ENCODE measurements around the gene USP37.

USP37 gene

DNA sequence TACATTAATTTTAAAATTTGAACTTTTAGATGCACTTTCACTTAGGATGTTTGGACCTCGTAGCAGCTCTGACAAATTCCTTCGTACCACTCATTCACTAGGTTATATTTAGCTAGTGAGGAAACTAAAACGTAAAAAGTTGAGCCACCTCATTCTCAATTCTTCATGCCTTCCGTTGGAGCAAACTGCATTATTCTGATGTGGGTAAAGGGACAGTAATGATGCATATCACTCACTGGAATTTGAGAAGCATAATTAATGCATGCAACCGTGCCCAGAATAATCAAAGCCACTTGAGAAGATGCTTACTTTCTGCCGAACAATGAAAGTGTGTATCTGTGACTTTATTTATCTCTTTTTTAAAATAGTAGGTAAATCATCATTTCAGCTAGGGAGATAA is 2.7 kb upstream of the USP37 start:
- TF ChIP-seq, protein P1, sequence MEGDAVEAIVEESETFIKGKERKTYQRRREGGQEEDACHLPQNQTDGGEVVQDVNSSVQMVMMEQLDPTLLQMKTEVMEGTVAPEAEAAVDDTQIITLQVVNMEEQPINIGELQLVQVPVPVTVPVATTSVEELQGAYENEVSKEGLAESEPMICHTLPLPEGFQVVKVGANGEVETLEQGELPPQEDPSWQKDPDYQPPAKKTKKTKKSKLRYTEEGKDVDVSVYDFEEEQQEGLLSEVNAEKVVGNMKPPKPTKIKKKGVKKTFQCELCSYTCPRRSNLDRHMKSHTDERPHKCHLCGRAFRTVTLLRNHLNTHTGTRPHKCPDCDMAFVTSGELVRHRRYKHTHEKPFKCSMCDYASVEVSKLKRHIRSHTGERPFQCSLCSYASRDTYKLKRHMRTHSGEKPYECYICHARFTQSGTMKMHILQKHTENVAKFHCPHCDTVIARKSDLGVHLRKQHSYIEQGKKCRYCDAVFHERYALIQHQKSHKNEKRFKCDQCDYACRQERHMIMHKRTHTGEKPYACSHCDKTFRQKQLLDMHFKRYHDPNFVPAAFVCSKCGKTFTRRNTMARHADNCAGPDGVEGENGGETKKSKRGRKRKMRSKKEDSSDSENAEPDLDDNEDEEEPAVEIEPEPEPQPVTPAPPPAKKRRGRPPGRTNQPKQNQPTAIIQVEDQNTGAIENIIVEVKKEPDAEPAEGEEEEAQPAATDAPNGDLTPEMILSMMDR (IDR thresholded peaks at IDR 0.05; ENCODE audit: insufficient read depth, low read length, missing control alignments): no peak
- DNase-seq (ENCODE audit: low read depth, low spot score): no peak
- peak overlapping the region; percentile 78 for H3K4me3 ChIP-seq (ENCODE audit: low read depth, low read length)
- ChIA-PET POLR2A (interaction anchor here (0.9 to 1.2 kb wide), 2 partner anchors 12 to 37 kb away, joined by 5 read pairs; partner anchors contain the start of gene PLCD4), CTCF (interaction anchor here (0.9 to 2.3 kb wide), 2 partner anchors 48 to 77 kb away, joined by 3 to 10 read pairs; no protein-coding TSS in a partner anchor)

DNA sequence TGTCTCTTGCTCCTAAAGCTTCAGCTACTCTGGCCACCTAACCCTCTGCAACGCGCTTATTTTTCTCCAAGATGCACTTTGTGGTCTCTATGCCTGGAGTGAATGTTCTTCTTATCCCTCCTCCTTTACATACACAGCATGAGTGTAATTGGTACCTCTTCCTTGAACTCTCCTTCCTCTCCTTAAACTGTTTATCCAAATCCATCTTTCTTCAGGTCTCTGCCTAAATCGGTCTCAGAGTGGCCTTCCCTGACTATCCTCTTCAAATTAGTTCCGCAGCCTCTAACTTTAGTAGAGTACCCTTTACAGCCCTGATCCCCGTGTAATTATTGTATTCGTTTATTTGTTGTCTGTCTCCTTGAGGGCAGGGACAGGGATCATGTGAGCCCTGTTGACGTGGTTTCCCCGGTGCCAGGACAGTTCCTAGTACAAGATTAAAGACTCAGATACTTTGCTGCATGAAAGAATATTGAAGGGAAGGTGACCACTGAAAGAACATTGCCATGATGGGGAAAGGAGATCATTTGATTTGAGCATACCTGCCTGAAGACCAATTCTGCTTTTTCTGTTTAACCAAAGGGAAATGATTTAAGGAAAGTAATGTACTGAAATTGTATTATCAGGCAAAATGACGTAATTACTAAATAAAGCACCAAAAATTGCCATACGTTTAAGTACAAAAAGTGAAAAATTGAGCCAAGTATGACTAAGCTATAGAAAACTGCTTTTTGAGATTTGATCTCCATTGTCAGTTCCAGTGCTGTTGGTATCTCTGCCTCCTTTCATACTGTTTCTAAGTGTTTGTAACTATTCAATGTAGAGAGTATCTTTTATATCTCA is 1.7 kb upstream of the USP37 start:
- ChIA-PET CTCF (interaction anchor here (0.9 to 2.3 kb wide), 3 partner anchors 9 to 78 kb away, joined by 3 to 10 read pairs (median 5); no protein-coding TSS in a partner anchor), POLR2A (interaction anchor here (0.9 to 1.2 kb wide), 2 partner anchors 12 to 38 kb away, joined by 5 read pairs; partner anchors contain the start of gene PLCD4)
- DNase-seq (ENCODE audit: low read depth, low spot score): no peak
- TF ChIP-seq, protein P1 (IDR thresholded peaks at IDR 0.05; ENCODE audit: insufficient read depth, low read length, missing control alignments): no peak
- H3K4me3 ChIP-seq (ENCODE audit: low read depth, low read length): peak overlapping the region; percentile 78

DNA sequence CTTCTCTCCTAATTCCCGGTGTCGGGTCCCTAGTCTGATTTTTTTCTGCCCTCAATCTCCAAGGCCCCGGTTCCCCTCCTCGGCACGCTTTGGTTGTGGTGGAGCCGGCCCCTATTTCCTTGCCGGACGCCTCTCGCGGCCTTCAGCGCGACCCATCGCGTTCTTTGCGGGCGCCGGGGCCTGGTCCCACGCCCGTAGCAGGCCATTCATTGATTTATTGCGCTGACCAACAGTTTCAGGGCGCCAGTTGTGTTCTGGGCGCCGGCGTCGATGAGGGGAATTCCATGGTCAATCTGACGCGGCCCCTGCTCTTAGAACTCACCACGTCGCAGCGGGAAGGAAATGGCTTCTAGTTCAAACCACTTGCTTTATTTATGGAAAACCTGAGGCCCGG is 884 bp upstream of the USP37 start:
- ChIA-PET POLR2A (no interaction called here), CTCF (interaction anchor here (1.8 to 2.3 kb wide), 2 partner anchors 10 to 79 kb away, joined by 5 to 10 read pairs; no protein-coding TSS in a partner anchor)
- TF ChIP-seq, protein P1 (IDR thresholded peaks at IDR 0.05; ENCODE audit: insufficient read depth, low read length, missing control alignments): no peak
- no peak for DNase-seq (ENCODE audit: low read depth, low spot score)
- H3K4me3 ChIP-seq (ENCODE audit: low read depth, low read length): peak overlapping the region; percentile 78

DNA sequence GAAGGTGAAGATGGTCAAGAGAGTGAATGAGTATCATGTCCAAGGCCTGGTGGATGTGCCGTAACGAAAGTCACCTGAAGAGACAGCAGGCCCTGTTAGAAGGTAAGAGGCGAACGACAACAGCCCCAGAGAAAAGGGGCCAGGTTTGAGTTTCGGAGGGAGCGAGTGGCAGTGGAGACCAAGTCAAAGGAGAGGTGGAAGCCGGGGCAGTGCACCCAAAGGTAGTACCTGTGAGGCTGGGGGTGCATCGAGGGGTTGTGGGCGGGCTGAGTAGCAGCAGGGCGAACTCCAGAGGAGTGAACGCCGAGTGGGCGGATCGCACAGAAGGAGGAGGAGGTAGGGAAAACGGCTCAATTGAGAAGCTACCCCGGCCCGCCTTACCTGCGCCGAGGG is 358 bp downstream of the USP37 start:
- TF ChIP-seq, protein P1 (IDR thresholded peaks at IDR 0.05; ENCODE audit: insufficient read depth, low read length, missing control alignments): no peak
- POLR2A ChIA-PET: interaction anchor here (0.8 kb wide), 1 partner anchor 10 kb away, joined by 3 read pairs; no protein-coding TSS in a partner anchor

DNA sequence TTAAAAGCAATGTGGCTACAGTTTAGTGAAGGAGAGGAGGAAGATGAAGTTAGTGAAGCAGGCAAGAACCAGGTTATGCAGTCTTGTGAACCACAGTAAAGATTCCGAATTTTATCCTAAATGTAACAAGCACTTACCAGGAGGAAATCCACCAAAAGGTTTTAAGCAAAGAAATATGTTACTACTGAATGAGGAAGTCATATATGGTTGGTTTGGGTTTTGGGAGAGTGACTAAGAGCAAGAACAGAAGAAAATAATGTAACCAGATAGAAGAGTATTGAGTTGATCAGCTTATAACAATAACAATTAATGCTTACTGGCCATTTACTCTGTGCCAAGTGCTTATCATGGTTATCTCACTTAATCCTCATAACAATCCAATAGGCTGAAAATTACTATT is 1.9 kb downstream of the USP37 start:
- H3K4me3 ChIP-seq (ENCODE audit: low read depth, low read length): no peak overlapping the region
- DNase-seq (ENCODE audit: low read depth, low spot score): no peak
- TF ChIP-seq, protein P1 (IDR thresholded peaks at IDR 0.05; ENCODE audit: insufficient read depth, low read length, missing control alignments): no peak
- ChIA-PET POLR2A (no interaction called here), CTCF (no interaction called here)

More for the DNA sequence above, 358 bp downstream of the USP37 start:
- CTCF ChIA-PET: interaction anchor here (1.1 to 1.6 kb wide), 2 partner anchors 81 to 280 kb away, joined by 3 read pairs; no protein-coding TSS in a partner anchor
- peak overlapping the region; percentile 90 for H3K4me3 ChIP-seq (ENCODE audit: low read depth, low read length)
- DNase-seq (ENCODE audit: low read depth, low spot score): no peak

DNA sequence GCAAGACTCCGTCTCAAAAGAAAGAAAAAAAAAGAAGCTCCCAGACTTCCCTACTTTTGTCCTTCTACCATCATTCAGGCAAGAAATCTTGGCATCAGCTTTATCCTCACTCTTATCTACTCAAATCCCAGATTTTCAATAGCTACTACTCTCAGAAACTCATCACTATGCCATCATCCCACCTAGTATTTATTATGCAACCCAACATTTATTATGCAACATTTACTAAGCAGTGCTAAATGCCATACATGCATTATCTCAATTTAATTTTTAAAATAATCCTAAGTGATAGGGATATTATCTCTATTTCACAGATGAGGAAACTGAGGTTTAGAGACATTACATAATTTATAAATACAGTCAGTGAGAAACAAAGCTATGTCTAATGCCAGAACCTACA is 4.1 kb downstream of the USP37 start:
- TF ChIP-seq, protein P1 (IDR thresholded peaks at IDR 0.05; ENCODE audit: insufficient read depth, low read length, missing control alignments): no peak
- ChIA-PET CTCF (interaction anchor here (1.0 to 1.8 kb wide), 6 partner anchors 14 to 168 kb away, joined by 3 to 5 read pairs (median 3); no protein-coding TSS in a partner anchor), POLR2A (no interaction called here)

More for the DNA sequence above, 4.1 kb downstream of the USP37 start:
- H3K4me3 ChIP-seq (ENCODE audit: low read depth, low read length): no peak overlapping the region
- no peak for DNase-seq (ENCODE audit: low read depth, low spot score)
